ENCODE measurements around the gene SCAMP2.

- TF ChIP-seq CTCF (IDR thresholded peaks at IDR 0.05; ENCODE audit: borderline replicate concordance, extremely low read depth, low read length, poor library complexity, severe bottlenecking), result no peak
- TF ChIP-seq EZH2 (IDR thresholded peaks at IDR 0.05; ENCODE audit: borderline replicate concordance, low read depth, low read length, severe bottlenecking), result no peak
Observed at GRCh38 chr15:74891469-74891868, 18.3 kb upstream of the SCAMP2 start.

Data from DND-41 (cell line).